Esophagus muscularis mucosa (tissue), 4 donors: ENCODE measurements around the gene CACNB4. TPM values are rescaled to one million over a fixed set of nuclear protein-coding genes. Genes with fewer than 3 reads are reported as not detected.

Source experiments
- DNase-seq: peaks from one replicate; pipeline ENCODE4 v3.0.0-alpha.2; 2017; ENCODE audit errors: extremely low spot score
- H3K27ac ChIP-seq, 4 donors: fragments of 200-600 bp; sonication (generic); replicated peaks in 1 of 4; 1 replicate in 3 of 4; 2 replicates in 1 of 4; pipeline ENCODE4 v1.5.1; 2016 to 2019; ENCODE audit warnings: mild to moderate bottlenecking in 1 of 4
- H3K27me3 ChIP-seq, 4 donors: fragments of 200-600 bp; sonication (generic); one replicate each; pipeline versions ENCODE4 v1.5.1 to v1.6.0; 2016 to 2019
- H3K36me3 ChIP-seq, 4 donors: fragments of 200-600 bp; sonication (generic); one replicate each; pipeline ENCODE4 v1.5.1; 2016 to 2019
- H3K4me1 ChIP-seq, 4 donors: fragments of 200-600 bp; sonication (generic); one replicate each; pipeline ENCODE4 v1.5.1; 2016 to 2019
- H3K4me3 ChIP-seq, 4 donors: fragments of 200-600 bp; sonication (generic); 1 replicate in 2 of 4; 2 replicates in 2 of 4; pipeline ENCODE4 v1.5.1; 2016 to 2019; ENCODE audit warnings: mild to moderate bottlenecking in 4 of 4, moderate library complexity in 1 of 4
- H3K9me3 ChIP-seq, 4 donors: fragments of 200-600 bp; sonication (generic); 1 replicate in 3 of 4; 2 replicates in 1 of 4; pipeline ENCODE4 v1.5.1; 2016 to 2019
- CTCF ChIP-seq, 3 experiments: fragments of 200-600 bp in 2 of 3; fragments of 450-650 bp in 1 of 3; sonication (generic) in 2 of 3; IDR thresholded peaks; one replicate each; pipeline ENCODE4 v1.5.1; 2017 to 2019; ENCODE audit warnings: antibody characterized with exemption in 3 of 3, mild to moderate bottlenecking in 2 of 3, moderate library complexity in 1 of 3
- EP300 ChIP-seq: sonication (generic); formaldehyde crosslinking; IDR thresholded peaks from one replicate; pipeline ENCODE4 v1.6.1; 2017; ENCODE audit warnings: antibody characterized with exemption
- POLR2A ChIP-seq: fragments of 450-650 bp; IDR thresholded peaks from one replicate; pipeline ENCODE4 v1.6.1; 2017; ENCODE audit warnings: antibody characterized with exemption, moderate library complexity, mild to moderate bottlenecking, low read depth
- POLR2AphosphoS5 ChIP-seq, 2 donors: sonication (generic); formaldehyde crosslinking; IDR thresholded peaks; one replicate each; pipeline ENCODE4 v1.6.1; 2017; ENCODE audit warnings: antibody characterized with exemption in 2 of 2
- WGBS: methylation state at CpG from one replicate; pipeline ENCODE4 v1.1.5; 2018; 5-methylcytosine and 5-hydroxymethylcytosine counted together
- intact Hi-C: fragments of 100-400 bp; cut with DNase I; formaldehyde crosslinking; loops from one replicate; pipeline ENCODE4 v1.15.1; 2023
- total RNA-seq, 4 donors: library from RNA; depleted of rRNA; stranded (reverse); fragments of >200 nt; gene quantifications; one replicate each; pipeline versions ENCODE4 v1.1.0 to v1.2.1, GENCODE V29; 2016

The CACNB4 gene
- total RNA-seq, 4 donors from 2014 or later, result 1.7 to 3.5 (median 2.3) TPM

- no peaks in the 10 kb centered on the region for H3K27me3 ChIP-seq
- H3K9me3 ChIP-seq, result no peaks in the 10 kb centered on the region
- H3K36me3 ChIP-seq, result no peaks in the 10 kb centered on the region
- no peak overlapping the region for H3K4me3 ChIP-seq
- no peak overlapping the region for H3K27ac ChIP-seq
- no peak for DNase-seq
- WGBS, result 89% methylated on average over 10 of the region's 10 CpGs
- intact Hi-C loops, result no loop called here
- no peak for TF ChIP-seq CTCF (IDR thresholded peaks at IDR 0.05)
- no peak for TF ChIP-seq EP300
- no peak for TF ChIP-seq POLR2A
- TF ChIP-seq POLR2AphosphoS5 (IDR thresholded peaks at IDR 0.05), result no peak
- peaks cover 0 to 5% (median 5%) of the 10 kb centered on the region in 4 donors for H3K4me1 ChIP-seq
Measured at GRCh38 chr2:151882786-151883445, 215.9 kb downstream of the CACNB4 start.

GRCh38 chr2:151881342-151881741 is 217.5 kb downstream of the CACNB4 start:
- H3K4me3 ChIP-seq, result no peak overlapping the region
- TF ChIP-seq POLR2A (no peak), CTCF (IDR thresholded peaks at IDR 0.05) (no peak), EP300 (no peak), POLR2AphosphoS5 (IDR thresholded peaks at IDR 0.05) (no peak)
- H3K36me3 ChIP-seq, result no peaks in the 10 kb centered on the region
- WGBS, result 89% methylated on average over 7 of the region's 7 CpGs
- H3K27ac ChIP-seq, result no peak overlapping the region
- peaks cover 0 to 5% (median 5%) of the 10 kb centered on the region in 4 donors for H3K4me1 ChIP-seq
- intact Hi-C loops, result no loop called here
- H3K9me3 ChIP-seq, result no peaks in the 10 kb centered on the region
- DNase-seq, result no peak
- H3K27me3 ChIP-seq, result no peaks in the 10 kb centered on the region

DNA sequence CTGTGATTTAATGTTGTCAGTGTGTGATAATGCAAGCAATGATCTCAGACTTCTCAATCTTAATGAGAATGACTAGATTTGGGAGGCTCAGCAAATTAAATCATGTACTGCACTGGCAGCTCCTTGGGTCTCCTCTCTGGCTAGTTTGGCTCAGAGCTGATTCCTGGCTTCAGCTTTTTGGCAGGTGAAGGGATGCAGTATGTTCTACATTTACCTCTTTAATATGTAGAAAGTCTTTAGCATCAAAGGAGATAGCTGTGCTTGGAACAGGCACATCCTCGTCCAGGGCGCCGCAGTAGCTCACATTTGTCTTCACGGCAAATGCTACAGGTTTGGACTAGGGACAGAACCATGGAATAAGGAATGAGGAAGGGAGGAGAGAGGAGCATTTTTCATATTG is 218.3 kb downstream of the CACNB4 start:
- no peak overlapping the region for H3K4me3 ChIP-seq
- H3K27me3 ChIP-seq, result no peaks in the 10 kb centered on the region
- WGBS, result 94% methylated on average over 4 of the region's 4 CpGs
- DNase-seq, result no peak
- no peaks in the 10 kb centered on the region for H3K36me3 ChIP-seq
- no peaks in the 10 kb centered on the region for H3K9me3 ChIP-seq
- intact Hi-C loops, result no loop called here
- peaks cover 0 to 5% (median 5%) of the 10 kb centered on the region in 4 donors for H3K4me1 ChIP-seq
- H3K27ac ChIP-seq, result no peak overlapping the region
- TF ChIP-seq EP300, result no peak
- TF ChIP-seq POLR2A, result no peak
- no peak for TF ChIP-seq CTCF (IDR thresholded peaks at IDR 0.05)
- TF ChIP-seq POLR2AphosphoS5 (IDR thresholded peaks at IDR 0.05), result no peak

DNA sequence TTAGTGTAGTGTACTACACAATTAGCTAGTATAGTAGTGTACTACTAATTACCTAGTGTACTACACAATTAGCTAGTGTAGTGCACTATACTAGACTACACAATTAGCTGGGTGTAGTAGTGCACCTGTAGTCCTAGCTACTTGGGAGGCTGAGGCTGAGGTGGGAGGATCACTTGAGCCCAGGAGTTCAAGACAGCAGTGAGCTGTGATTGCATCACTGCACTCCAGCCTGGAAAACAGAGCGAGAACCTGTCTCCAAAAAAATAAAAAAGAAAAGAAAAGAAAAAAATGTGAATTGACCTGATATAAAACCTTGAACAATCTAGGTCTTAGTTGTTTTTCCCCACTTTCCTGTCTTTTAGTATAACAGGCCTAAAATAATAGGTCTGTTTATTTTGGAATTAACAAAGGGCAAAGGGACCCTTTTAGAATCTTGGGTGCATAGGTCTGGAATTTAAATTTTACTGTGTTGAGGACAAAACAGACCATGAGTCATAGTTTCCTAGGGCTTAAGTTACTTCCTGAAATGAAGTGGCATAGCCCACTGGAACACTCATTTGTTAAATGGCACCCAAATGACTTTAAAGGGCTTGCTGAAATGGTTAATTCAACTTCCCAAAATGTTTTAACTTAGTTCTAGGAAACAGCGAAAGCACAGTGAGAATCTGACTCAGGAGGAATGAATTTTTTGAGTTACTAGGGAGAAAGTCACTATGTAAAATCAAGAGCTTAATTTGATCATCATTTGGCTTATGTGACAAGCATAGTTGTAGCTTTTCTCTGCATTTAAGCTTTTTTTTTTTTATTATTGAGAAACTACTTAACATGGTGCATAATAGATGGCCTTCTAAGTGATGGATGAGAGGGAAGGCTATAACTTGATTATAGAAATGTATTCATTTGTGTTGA is 219.9 kb downstream of the CACNB4 start:
- Histone ChIP-seq H3K36me3 (no peaks in the 10 kb centered on the region), H3K27me3 (no peaks in the 10 kb centered on the region), H3K9me3 (no peaks in the 10 kb centered on the region), H3K4me1 (peaks cover 0 to 5% (median 5%) of the 10 kb centered on the region in 4 donors), H3K27ac (no peak overlapping the region), H3K4me3 (no peak overlapping the region)
- DNase-seq, result no peak
- intact Hi-C loops, result no loop called here
- WGBS, result 65% methylated on average over 2 of the region's 2 CpGs
- no peak for TF ChIP-seq CTCF (IDR thresholded peaks at IDR 0.05)
- no peak for TF ChIP-seq EP300
- no peak for TF ChIP-seq POLR2AphosphoS5 (IDR thresholded peaks at IDR 0.05)
- TF ChIP-seq POLR2A, result no peak
